GM19328 (cell line): ENCODE data around the gene ETDC.

Experiments
- ATAC-seq: cut with Tn5 transposase; IDR thresholded peaks from one replicate; pipeline ENCODE4 v1.9.1; 2021; ENCODE audit warnings: mild to moderate bottlenecking, moderate library complexity; ENCODE audit not compliant: unreplicated experiment

The ETDC gene

GRCh38 chrX:135345107-135345589 lies 35.9 kb downstream of the ETDC start:
- no peak for ATAC-seq

- no peak for ATAC-seq
Measured at GRCh38 chrX:135346975-135347374, 37.7 kb downstream of the ETDC start.

GRCh38 chrX:135347381-135348016 lies 38.2 kb downstream of the ETDC start:
- no peak for ATAC-seq

- ATAC-seq, result no peak
Measured at GRCh38 chrX:135354288-135354687, 45.0 kb downstream of the ETDC start.
